ENCODE data around the gene JAKMIP2.

JAKMIP2 gene

DNA sequence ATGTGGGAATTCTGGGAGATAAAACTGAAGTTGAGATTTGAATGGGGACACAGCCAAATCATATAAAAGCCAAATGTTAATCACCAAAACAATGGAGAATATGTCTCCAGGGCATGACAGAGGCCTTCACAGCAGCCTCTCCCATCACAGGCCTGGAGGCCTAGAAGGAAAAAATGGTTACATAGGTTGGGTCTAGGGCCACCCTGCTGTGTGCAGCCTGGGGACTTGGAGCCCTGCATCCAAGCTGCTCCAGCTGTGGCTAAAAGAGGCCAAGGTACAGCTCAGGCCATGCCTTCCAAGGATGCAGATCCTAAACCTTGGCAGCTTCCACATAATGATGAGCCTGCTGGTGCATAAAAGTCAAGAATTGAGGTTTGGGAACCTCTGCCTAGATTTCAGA is 85.1 kb downstream of the JAKMIP2 start:
- no peak for DNase-seq (ENCODE audit: low read depth)

DNA sequence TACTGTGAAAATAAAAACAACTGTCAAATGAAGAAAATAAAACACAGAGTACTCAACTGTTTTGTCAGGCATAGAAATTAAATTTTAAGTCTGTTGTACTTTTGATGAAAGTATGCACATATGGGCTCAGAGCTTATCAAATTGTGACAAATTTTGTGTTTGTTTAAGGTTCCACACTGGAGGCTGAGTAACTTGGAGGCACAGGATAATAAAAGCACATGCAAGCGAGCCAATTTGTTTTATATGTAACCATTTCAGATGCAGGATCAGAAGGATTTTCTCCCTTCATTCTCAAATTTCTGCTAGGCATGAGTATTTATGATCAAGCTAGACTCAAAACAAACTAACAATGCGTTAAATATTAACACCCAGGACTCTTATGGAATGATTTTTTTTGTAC is 87.8 kb downstream of the JAKMIP2 start:
- DNase-seq (ENCODE audit: low read depth) = no peak

DNA sequence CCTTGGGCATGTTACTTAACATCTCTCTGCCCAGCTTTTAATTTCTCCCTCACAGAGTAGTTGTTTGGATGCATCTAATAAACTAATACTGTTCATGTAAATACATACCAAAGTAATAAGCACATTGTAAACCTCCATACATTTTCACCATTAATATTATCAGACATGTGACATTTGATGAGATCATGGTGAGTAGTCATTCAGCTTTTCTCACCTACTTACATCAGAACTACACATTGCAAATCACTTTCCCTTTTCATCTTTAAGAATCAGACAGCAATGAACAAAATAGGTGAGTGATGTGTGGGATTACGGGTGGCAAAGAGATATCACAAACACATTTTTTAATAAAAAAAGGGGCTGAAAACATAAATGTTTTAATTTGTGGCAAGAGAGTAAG is 89.3 kb downstream of the JAKMIP2 start:
- DNase-seq (ENCODE audit: low read depth) = no peak

DNA sequence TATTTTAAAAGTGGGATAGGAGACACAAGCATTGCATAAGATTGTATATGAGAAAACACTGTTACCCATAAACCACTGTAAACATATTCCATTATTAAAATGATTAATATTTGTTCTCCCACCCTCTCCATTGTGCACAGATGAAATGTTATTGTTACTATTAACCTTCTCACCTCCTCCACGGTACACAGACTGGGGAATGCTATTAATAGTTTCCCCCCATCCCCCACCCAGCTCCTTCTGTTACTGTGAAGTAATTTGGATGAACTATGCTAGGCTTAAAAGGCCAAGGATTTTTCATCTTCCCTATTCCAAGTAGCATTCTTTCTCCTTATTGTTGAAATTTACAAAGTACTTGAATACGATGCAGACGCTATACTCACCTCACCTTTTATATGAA is 91.4 kb downstream of the JAKMIP2 start:
- no peak for DNase-seq (ENCODE audit: low read depth)

DNA sequence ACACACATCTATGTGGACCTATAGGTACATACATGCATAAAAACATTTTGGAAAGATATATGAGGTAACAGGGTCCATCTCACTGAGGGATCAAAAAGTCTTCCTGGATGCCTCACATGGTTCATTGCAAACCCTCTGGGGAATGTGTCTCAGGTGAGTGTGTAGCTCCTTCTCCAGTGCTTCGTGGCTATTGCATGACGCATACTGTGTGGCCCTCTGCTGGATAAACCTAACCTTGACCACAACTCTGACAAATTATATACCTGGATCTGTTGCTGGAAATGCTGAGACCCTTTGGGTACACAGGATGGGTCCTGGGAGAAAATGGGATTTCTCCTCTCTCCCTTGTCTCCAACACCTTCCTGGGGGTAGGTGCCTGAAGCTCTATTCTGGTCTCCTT is 91.9 kb downstream of the JAKMIP2 start:
- no peak for DNase-seq (ENCODE audit: low read depth)

DNA sequence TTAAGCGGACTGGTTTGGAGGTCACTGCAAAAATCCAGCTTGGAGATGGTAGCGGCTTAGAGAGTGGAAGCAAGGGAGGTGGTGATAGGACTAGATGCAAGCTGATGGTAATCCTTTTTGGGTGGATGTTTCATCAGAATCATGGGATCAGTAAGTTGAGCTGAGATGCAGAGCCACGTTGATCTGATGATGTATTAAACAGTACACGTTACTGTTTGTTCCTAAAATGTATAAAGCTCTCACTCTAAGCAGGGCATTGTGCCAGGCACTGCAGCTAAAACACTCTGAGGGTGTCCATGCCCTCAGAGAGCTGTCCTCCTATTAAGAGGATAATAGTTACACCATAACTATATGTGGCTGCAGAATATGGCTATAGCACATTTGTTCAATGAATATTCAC is 93.1 kb downstream of the JAKMIP2 start:
- peak; percentile 24 for DNase-seq (ENCODE audit: low read depth)

DNA sequence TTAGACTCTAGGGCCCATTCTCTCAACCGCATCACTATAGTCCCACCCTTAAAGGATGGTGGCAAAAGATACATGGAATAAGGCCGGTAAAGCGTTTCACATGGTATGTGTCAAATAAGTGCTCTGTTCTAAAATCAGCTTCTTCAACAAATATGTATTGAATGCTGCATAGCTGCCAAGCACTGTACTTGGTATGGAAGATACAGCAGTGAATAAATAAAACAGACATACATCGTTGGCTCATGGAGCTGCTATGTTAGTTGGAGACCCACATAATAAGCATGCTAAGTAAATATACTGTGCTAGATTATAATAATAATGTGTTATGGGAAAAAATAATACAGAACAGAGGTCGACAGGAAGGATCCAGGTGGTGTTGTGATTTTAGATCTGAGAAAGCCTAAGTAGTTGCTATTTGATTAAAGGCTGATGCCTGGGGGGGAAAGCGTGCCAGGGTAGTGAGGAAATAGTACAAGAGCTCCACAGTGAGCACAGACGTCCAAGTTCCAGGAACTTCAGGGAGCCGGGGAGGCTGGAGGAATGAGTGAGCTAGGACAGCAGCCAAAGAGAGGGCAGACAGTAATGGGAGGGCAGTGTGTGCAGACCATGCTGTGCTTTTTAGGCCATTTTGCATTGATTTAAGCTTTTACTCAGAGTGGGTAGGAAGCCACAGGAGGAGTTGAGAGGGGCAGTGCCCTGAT is 93.7 kb downstream of the JAKMIP2 start:
- peak; percentile 56 for DNase-seq (ENCODE audit: low read depth)

DNA sequence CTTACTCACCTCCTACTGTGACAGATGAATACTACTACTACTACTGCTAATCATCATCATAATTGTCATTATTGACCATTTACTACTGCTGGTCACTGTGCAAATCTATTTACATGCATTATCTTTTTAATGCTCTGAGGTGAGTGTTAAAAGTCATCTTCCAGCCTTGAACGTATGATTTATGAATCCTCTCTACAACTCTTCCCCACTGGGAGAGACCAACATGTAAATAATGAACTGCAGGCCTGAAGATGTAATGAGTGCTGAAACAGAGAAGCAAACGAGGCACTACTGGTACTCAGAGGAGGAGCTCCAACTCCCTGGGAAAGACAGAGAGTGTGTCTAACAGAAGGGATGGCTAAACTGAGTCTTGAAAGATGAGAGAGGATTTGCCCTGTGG is 95.4 kb downstream of the JAKMIP2 start:
- DNase-seq (ENCODE audit: low read depth) = no peak

DNA sequence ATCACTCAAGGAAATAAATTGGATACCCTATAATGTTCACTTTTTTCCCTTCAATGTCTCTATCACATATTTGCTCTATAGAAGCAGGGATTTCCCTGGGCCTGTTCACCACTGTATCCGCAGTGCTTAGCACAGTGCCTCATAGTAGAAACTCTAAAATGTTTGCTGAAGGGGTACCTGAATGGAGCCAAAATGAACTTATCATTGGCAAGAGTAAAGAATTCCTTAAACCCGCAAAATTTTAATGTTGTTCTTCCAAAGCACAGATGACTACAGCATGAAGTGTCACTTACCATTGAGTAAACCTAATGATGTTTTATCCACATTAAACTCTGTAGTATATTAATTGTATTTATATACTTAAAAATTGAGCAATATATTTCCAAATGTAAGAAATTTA is 96.1 kb downstream of the JAKMIP2 start:
- DNase-seq (ENCODE audit: low read depth) = no peak

DNA sequence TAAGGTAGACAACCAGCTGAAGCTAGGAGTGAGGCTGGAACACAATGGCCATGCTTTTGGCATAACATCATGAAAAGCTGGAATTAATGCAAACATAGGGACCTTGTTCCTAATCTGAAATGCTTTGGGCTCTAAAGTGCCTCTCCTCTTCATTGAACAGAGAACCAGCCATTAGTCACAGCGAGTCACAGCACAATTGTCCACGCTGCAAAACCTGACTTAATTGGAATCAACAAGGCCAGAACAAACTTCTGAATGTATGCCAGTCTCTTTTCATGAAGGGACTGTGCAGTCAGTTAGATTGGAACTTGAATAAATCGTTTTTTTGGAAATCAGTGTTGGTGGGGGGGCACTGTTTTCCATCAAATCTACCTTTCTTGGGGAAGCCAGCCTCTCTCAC is 96.5 kb downstream of the JAKMIP2 start:
- no peak for DNase-seq (ENCODE audit: low read depth)

DNA sequence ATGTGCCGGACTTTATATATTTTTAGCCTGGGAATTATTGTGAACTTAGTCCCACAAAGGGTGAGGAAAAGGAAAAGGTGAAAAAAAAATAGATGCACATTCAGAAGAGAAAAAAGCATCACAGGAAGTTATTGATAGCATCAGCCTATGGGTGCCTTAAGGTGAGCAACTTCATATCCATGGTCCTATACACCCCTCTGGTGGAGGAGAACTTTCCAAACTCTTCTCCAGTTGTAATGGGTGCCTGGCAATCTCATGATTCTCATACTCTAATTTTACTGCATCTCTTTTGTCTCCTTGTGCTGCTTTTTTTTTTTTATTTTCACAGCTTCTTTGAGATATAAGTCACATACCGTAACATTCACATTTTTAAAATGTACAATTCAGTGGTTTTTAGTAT is 107.4 kb downstream of the JAKMIP2 start:
- DNase-seq (ENCODE audit: low read depth) = no peak

DNA sequence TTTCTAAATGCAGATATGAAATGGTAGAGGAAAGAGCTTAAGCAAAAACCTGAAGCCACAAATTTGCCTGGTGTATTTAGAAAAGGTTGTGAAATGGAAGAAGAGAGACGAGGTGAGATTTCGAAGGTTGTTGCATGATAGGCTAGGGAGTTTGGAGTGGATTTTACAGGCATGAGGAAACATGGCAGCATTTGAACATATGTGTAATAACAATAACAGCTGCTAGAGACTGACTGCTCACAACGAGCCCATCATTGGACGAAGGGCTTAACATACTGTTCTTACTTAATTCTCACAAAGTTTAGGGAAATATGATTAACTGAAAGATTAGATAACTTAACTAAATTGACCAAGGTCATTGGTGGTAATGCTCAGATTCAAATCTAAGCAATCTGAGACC is 108.1 kb downstream of the JAKMIP2 start:
- no peak for DNase-seq (ENCODE audit: low read depth)

DNA sequence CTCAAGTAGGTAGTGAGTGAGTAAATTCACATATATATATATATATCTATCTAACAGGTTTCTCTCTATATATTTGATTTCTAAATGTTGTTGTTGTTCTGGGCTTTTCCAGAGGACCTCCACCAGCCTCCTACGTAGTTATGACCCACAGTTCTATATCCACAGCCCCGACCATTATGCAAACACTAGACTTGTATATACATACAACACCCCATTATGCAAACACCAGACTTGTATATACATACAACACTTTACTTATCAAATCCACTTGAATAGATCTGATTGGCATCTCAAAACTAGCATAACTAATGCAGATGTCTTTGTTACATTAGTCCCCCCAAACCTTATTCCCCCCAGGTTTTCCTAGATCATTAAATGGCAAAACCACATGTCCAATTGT is 108.7 kb downstream of the JAKMIP2 start:
- DNase-seq (ENCODE audit: low read depth) = no peak

DNA sequence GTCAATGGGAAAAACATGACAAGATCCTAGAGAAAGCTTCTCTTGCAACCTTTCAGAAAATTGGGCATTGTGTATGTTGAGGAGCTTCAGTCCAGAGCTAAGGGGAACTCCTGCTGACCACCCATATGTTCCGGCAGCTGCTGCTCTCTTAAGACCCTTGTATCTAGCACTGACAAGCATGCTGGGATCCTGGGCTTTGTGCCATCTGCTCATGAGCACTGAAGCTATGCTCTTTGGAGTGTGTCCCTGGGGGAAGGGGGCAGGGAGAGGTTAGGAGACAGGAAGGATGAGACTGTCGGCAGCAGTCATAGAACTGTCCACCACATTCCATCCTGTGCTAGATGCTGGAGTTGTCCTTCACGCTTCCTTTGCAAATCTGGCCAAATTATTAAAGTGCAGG is 109.3 kb downstream of the JAKMIP2 start:
- DNase-seq (ENCODE audit: low read depth) = no peak

DNA sequence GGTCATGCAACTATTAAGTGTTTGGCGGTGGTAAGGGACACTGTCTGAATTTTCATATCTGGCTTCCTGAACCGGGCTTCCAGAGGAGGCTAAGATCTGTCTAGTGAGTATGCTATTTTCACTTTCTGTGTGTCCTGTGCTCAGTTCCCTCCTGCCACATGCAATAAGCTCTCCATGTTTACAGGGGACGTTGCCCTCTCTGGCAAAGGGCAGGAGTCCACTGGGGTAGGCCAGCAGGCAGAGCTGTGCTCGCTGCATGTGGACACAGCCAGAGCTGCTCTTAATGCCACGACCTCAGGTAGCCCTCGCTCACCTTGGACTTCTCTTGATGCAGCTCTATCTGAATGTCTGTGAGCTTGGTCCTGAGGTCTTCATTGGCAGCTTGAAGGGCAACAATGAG is 111.2 kb downstream of the JAKMIP2 start:
- no peak for DNase-seq (ENCODE audit: low read depth)

DNA sequence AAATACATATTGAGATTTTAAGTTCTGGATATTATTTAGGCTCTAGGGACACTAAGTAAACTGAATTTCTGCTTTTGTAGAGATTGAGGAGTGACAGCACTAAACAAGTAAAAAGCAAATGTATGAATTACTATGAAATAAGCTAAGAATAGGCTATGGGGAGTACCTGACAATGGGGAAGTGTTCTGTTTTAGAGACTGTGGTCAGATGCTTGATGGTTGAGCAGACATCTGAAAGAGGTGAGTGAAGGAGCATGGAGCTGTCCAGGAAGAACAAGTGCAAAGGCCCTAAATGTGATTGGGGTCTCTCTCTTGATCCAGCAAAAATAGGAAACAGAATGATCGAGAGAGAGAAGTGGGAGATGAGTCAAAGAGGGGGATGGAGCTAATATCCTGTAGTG is 111.7 kb downstream of the JAKMIP2 start:
- no peak for DNase-seq (ENCODE audit: low read depth)

DNA sequence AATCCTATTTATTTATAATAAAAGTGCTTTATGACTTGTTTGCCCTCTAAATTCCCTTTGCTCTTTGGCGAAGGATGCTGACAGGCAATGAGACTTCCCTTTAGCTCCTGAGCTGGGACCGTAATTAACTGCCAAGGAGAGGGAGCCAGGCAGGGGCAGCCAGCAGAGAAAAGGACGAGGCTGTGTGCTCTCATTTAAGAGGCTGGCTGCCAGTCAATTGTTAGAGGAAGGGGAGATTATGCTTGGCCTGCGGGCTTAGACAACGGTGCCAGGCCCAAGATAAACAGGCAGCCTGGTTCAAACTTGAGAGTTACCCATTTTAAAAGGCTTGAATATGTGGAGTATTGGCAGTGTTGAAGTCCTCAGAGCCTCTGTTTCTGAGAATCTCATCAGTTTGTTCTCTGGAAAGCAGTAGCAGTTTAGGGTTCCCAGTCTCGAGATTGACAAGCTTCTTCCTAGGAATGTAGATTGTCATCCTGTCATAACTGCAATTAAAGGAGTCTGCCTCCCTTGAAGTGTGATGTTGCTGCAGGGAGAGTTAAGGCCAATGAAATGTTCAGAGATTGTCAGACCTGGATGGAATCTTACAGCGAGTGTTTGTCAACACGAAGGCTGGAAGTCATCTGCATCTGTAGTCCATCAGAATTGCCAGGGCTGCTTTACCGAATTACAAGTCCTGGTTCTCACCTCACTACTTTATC is 113.2 kb downstream of the JAKMIP2 start:
- no peak for DNase-seq (ENCODE audit: low read depth)

DNA sequence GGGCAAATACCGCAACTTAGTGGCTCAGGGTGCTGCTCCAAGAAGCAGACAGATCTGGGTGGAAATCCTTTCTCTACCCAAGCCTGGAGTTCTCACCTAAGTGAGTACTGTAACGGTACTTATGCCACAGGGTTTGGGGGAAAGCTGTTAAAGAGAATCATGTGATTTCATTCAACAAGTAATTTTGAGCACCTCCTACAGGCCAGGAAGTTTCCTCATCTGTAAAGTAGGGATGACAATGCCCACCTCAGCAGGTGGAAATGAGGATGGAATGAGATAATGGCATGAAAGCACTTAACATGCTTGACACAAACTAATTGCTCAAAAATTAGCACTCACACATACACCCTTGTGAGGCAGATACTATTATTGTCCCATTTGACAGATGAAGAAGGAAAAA is 114.1 kb downstream of the JAKMIP2 start:
- DNase-seq (ENCODE audit: low read depth) = no peak

DNA sequence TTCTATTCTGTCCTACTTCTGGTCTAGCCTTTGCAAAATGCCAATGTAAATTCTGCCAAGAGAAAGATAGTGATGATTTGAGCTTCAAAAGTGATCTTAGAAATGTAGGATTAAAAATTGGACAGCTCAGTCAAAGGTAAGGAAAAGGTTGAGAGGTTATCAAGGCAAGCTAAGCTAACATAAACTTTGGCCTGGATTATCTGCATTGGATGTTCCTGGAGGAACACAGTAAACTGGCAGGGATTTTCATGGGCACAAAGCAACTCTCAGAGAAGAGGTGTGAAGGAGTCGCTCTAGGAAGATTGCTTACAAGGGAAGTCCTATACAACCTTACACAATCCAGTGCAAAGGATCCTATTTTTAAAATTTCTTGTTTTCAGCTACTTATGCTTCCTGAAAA is 115.2 kb downstream of the JAKMIP2 start:
- DNase-seq (ENCODE audit: low read depth) = no peak

DNA sequence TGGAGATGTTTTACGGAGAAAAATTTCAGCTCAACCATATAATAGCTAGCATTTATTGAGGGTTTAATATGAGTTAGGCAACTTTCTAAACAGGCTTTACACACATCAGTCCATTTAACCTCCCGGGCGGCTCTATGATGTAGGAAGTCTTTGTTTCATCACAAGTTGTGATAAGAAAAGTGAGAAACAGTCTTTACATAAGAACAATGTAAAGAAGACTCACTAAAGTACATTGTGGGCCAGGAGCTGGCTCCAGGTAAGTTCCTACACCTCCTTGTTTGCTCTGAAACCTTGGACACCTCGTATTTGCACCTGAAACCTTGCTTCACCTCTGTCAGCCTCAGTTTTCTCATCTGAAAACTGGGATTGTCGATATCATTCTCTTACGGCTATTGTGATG is 116.1 kb downstream of the JAKMIP2 start:
- DNase-seq (ENCODE audit: low read depth) = no peak

DNA sequence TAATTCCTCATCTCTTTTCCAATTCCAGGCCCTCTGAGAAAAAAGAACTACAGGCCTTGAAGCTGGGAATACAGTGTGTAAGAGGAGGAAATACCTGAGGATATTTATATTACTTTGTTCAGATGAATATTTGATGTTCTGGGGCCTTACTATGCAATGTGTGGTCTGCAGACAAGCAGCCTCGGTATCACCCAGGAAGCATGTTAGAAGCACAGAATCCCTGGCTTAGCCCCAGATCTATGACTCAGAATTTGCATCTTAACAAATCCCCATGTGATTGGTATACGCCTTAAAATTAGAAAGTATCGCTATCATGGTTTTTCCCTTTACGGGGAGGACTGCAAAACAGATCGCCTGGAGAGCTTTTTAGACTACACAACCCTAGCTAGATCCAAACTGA is 121.0 kb downstream of the JAKMIP2 start:
- DNase-seq (ENCODE audit: low read depth) = no peak

DNA sequence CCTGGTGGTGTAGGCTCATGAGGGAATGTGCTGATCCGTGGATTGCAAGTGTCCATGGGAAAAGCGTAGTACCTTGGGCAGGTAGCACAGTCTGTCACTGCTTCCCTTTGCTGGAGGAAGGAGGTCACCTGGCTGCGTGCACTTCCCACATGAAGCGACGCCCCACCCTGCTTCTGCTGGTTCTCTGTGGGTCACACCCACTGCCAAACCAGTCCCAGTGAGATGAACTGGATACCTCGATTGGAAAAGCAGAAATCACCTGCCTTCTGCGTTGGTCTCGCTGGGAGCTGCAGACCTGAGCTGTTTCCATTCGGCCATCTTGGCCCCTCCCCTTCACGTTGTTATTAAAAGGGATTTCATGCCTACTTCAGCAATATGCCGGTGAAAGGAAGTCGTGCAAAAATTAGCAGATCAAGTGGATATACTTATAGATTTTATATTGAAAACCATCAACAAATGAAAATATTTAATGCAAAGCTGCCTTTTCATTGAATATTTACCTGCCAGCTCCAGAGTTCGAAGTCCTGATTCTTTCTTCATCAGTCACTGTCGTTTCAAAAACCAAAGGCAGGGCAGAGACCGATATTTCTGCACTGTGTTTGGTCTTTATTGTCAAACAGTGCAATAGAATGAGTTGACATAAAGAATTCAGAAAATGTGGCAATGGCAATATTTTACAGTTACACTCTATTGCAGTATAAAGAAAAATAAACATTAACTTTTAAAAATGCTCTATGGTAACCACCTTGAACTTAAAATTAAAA is 123.2 kb downstream of the JAKMIP2 start:
- no peak for DNase-seq (ENCODE audit: low read depth)

DNA sequence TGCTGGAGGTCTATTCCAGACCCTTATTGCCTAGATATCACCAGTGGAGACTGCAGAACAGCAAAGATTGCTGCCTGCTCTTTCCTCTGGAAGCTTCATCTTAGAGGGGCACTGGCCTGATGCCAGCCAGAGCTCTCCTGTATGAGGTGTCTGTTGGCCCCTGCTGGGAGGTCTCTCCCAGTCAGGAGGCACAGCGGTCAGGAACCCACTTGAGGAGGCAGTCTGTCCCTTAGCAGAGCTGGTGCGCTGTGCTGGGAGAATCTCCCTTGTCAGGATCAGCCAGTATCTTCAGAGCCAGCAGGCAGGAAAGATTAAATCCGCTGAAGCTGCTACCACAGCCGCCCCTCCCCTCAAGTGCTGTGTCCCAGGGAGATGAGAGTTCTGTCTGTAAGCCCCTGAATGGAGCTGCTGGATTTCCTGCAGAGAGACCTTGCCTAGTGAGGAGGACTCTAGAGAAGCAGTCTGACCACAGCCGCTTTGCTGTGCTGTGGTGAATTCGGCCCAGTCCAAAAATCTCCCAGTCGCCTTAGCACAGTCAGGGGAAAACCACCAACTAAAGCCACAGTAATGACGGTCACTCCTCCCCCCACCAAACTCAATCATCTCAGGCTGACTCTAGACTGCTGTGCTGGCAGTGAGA is 124.1 kb downstream of the JAKMIP2 start:
- no peak for DNase-seq (ENCODE audit: low read depth)

All from fibroblast of the conjunctiva (primary cell).